GM23338 (cell line): ENCODE data around the gene SLC2A1. TPM values are rescaled to one million over a fixed set of nuclear protein-coding genes. Genes with fewer than 3 reads are reported as not detected.

ENCODE experiments used
- EZH2 ChIP-seq: fragments of 200-600 bp; sonication (generic); IDR thresholded peaks from one replicate; pipeline ENCODE4 v1.8.0; 2017; ENCODE audit warnings: antibody characterized with exemption, mild to moderate bottlenecking, low read depth; ENCODE audit not compliant: unreplicated experiment
- EZH2phosphoT487 ChIP-seq: fragments of 200-600 bp; sonication (generic); IDR thresholded peaks from one replicate; pipeline ENCODE4 v1.8.1; 2018; ENCODE audit warnings: antibody characterized with exemption; ENCODE audit not compliant: unreplicated experiment
- POLR2AphosphoS5 ChIP-seq: IDR thresholded peaks from 2 replicates; pipeline ENCODE4 v1.6.1; 2016; ENCODE audit warnings: antibody characterized with exemption, low read depth
- STAT1 ChIP-seq: IDR thresholded peaks from one replicate; pipeline ENCODE4 v1.6.1; 2016; ENCODE audit warnings: antibody characterized with exemption; ENCODE audit not compliant: unreplicated experiment
- ZNF114 ChIP-seq: fragments of 250-450 bp; sonication (Bioruptor Pico); IDR thresholded peaks from 2 replicates; pipeline ENCODE4 v1.5.0; 2020; ENCODE audit warnings: mild to moderate bottlenecking, moderate library complexity
- polyA plus RNA-seq: library from polyadenylated mRNA; unstranded; fragments of >200 nt; fragmentation: Nextera tagmentation; extraction: Ambion mirVana; gene quantifications from 2 replicates; pipeline ENCODE4 v1.2.1, GENCODE V29; 2016
- total RNA-seq: library from RNA; depleted of rRNA; stranded (reverse); fragments of >200 nt; shearing (Covaris generic); gene quantifications from 2 replicates; pipeline ENCODE4 v1.2.3, GENCODE V29; 2014
- TF ChIP-seq, protein P1 (sequence below): fragments of 250-450 bp; sonication (Bioruptor Pico); IDR thresholded peaks from 2 replicates; pipeline ENCODE4 v1.5.0; 2020; ENCODE audit warnings: mild to moderate bottlenecking, moderate library complexity
- TF ChIP-seq, protein P2 (sequence below): IDR thresholded peaks from one replicate; pipeline ENCODE4 v1.6.1; 2018; ENCODE audit warnings: antibody characterized with exemption; ENCODE audit not compliant: unreplicated experiment

The SLC2A1 gene
- total and polyA plus RNA-seq, 2 experiments from 2014 or later = 66.1 to 305 TPM

DNA sequence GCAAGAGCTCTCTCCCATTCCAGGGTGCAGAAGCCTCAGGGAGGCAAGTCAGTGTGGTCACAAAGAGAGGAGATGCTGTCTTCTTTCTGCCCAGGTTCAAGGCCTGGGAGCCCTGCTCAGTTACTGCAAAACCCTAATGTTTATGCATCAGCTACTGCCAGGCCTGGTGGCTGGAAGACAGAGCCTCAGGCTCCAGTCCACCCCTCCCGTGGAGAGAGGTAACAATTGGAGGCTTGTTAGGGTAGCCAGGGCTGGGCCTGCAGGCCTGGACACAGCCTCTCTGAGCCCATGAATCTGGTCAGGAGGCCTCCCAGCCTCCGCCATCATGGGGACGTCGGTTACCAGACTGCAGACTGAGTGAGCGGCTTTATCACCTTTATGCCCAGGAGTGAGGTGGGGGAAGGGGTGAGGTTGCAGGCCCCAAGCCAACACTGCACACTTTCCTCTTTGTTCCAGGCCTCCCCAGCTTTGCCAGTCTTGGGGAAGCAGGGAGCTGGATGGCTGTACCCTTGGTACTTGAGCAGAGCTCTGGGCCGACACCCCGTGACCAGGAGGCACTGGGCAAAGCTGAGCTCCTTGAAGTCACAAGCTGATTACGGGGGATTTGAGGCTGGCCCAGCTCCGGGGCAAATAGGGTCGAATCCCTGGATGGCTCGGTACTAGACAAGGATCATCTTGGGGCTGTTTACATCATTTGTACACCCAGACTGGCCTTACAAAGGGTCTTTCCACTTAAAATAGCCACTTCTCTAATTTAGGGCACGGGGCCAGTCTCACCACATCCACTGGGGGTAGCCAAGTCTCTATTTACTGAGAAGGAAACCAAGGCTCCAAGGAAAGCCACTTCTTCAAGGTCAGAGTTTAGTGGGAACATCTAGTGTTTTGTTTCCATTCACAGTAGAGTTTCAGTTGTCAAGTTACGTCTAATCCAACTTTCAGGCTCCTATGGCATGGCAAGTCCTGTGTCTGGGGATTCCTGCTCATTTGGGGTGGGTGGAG is 5.2 kb downstream of the SLC2A1 start (continued):
- TF ChIP-seq, protein P1, sequence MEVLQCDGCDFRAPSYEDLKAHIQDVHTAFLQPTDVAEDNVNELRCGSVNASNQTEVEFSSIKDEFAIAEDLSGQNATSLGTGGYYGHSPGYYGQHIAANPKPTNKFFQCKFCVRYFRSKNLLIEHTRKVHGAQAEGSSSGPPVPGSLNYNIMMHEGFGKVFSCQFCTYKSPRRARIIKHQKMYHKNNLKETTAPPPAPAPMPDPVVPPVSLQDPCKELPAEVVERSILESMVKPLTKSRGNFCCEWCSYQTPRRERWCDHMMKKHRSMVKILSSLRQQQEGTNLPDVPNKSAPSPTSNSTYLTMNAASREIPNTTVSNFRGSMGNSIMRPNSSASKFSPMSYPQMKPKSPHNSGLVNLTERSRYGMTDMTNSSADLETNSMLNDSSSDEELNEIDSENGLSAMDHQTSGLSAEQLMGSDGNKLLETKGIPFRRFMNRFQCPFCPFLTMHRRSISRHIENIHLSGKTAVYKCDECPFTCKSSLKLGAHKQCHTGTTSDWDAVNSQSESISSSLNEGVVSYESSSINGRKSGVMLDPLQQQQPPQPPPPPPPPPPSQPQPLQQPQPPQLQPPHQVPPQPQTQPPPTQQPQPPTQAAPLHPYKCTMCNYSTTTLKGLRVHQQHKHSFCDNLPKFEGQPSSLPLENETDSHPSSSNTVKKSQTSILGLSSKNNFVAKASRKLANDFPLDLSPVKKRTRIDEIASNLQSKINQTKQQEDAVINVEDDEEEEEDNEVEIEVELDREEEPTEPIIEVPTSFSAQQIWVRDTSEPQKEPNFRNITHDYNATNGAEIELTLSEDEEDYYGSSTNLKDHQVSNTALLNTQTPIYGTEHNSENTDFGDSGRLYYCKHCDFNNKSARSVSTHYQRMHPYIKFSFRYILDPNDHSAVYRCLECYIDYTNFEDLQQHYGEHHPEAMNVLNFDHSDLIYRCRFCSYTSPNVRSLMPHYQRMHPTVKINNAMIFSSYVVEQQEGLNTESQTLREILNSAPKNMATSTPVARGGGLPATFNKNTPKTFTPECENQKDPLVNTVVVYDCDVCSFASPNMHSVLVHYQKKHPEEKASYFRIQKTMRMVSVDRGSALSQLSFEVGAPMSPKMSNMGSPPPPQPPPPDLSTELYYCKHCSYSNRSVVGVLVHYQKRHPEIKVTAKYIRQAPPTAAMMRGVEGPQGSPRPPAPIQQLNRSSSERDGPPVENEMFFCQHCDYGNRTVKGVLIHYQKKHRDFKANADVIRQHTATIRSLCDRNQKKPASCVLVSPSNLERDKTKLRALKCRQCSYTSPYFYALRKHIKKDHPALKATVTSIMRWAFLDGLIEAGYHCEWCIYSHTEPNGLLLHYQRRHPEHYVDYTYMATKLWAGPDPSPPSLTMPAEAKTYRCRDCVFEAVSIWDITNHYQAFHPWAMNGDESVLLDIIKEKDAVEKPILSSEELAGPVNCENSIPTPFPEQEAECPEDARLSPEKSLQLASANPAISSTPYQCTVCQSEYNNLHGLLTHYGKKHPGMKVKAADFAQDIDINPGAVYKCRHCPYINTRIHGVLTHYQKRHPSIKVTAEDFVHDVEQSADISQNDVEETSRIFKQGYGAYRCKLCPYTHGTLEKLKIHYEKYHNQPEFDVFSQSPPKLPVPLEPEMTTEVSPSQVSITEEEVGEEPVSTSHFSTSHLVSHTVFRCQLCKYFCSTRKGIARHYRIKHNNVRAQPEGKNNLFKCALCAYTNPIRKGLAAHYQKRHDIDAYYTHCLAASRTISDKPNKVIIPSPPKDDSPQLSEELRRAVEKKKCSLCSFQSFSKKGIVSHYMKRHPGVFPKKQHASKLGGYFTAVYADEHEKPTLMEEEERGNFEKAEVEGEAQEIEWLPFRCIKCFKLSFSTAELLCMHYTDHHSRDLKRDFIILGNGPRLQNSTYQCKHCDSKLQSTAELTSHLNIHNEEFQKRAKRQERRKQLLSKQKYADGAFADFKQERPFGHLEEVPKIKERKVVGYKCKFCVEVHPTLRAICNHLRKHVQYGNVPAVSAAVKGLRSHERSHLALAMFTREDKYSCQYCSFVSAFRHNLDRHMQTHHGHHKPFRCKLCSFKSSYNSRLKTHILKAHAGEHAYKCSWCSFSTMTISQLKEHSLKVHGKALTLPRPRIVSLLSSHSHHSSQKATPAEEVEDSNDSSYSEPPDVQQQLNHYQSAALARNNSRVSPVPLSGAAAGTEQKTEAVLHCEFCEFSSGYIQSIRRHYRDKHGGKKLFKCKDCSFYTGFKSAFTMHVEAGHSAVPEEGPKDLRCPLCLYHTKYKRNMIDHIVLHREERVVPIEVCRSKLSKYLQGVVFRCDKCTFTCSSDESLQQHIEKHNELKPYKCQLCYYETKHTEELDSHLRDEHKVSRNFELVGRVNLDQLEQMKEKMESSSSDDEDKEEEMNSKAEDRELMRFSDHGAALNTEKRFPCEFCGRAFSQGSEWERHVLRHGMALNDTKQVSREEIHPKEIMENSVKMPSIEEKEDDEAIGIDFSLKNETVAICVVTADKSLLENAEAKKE (CRISPR knock-in tag) = no peak
- no peak for TF ChIP-seq POLR2AphosphoS5
- TF ChIP-seq STAT1 = no peak
- no peak for TF ChIP-seq EZH2
- TF ChIP-seq, protein P2, sequence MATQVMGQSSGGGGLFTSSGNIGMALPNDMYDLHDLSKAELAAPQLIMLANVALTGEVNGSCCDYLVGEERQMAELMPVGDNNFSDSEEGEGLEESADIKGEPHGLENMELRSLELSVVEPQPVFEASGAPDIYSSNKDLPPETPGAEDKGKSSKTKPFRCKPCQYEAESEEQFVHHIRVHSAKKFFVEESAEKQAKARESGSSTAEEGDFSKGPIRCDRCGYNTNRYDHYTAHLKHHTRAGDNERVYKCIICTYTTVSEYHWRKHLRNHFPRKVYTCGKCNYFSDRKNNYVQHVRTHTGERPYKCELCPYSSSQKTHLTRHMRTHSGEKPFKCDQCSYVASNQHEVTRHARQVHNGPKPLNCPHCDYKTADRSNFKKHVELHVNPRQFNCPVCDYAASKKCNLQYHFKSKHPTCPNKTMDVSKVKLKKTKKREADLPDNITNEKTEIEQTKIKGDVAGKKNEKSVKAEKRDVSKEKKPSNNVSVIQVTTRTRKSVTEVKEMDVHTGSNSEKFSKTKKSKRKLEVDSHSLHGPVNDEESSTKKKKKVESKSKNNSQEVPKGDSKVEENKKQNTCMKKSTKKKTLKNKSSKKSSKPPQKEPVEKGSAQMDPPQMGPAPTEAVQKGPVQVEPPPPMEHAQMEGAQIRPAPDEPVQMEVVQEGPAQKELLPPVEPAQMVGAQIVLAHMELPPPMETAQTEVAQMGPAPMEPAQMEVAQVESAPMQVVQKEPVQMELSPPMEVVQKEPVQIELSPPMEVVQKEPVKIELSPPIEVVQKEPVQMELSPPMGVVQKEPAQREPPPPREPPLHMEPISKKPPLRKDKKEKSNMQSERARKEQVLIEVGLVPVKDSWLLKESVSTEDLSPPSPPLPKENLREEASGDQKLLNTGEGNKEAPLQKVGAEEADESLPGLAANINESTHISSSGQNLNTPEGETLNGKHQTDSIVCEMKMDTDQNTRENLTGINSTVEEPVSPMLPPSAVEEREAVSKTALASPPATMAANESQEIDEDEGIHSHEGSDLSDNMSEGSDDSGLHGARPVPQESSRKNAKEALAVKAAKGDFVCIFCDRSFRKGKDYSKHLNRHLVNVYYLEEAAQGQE = no peak
- TF ChIP-seq ZNF114 = no peak
- TF ChIP-seq EZH2phosphoT487 = no peak
